ENCODE data around the gene RBM4.

GRCh38 chr11:66592457-66593302, 45.8 kb upstream of the RBM4 start, which contains the start of the genes CCDC87 and CCS:
- TF ChIP-seq CTCF (IDR thresholded peaks at IDR 0.05) (peak in 3 of 4 experiments; percentile 65 to 86 (median 85)), POLR2A (IDR thresholded peaks at IDR 0.05) (peak; percentile 95), EP300 (IDR thresholded peaks at IDR 0.05) (no peak)

Measured in sigmoid colon (tissue), 4 donors.